ENCODE measurements around the gene AGXT.

AGXT gene

GRCh38 chr2:240894836-240895558 lies 26.4 kb downstream of the AGXT start:
- no peaks in the 10 kb centered on the region for H3K9me3 Mint-ChIP-seq (ENCODE audit: low read depth)
- no peaks in the 10 kb centered on the region for H3K27me3 Mint-ChIP-seq
- no peaks in the 10 kb centered on the region for H3K36me3 Mint-ChIP-seq
- no peak overlapping the region for H3K4me3 Mint-ChIP-seq
- H3K27ac Mint-ChIP-seq, result no peak overlapping the region
- peaks cover 4% of the 10 kb centered on the region for H3K4me1 Mint-ChIP-seq (ENCODE audit: low read depth)

GRCh38 chr2:240895656-240896388 lies 27.2 kb downstream of the AGXT start, which contains the start of gene MAB21L4:
Gene MAB21L4 (minus strand): TSS chr2:240896156. CDS start chr2:240895997, 159 bp downstream.
- Mint-ChIP-seq H3K27ac (no peak within 1 kb of the TSS), H3K36me3 (no peaks in the 10 kb centered on the region), H3K27me3 (no peaks in the 10 kb centered on the region), H3K4me1 (ENCODE audit: low read depth) (peaks cover 4% of the 10 kb centered on the region), H3K9me3 (ENCODE audit: low read depth) (no peaks in the 10 kb centered on the region), H3K4me3 (no peak within 1 kb of the TSS)

GRCh38 chr2:240896394-240896793 lies 27.8 kb downstream of the AGXT start:
- no peaks in the 10 kb centered on the region for H3K27me3 Mint-ChIP-seq
- H3K4me1 Mint-ChIP-seq (ENCODE audit: low read depth), result peaks cover 4% of the 10 kb centered on the region
- H3K27ac Mint-ChIP-seq, result no peak overlapping the region
- no peak overlapping the region for H3K4me3 Mint-ChIP-seq
- no peaks in the 10 kb centered on the region for H3K9me3 Mint-ChIP-seq (ENCODE audit: low read depth)
- H3K36me3 Mint-ChIP-seq, result no peaks in the 10 kb centered on the region

GRCh38 chr2:240896871-240897692 lies 28.5 kb downstream of the AGXT start:
- no peaks in the 10 kb centered on the region for H3K27me3 Mint-ChIP-seq
- peaks cover 4% of the 10 kb centered on the region for H3K4me1 Mint-ChIP-seq (ENCODE audit: low read depth)
- no peak overlapping the region for H3K4me3 Mint-ChIP-seq
- no peak overlapping the region for H3K27ac Mint-ChIP-seq
- H3K36me3 Mint-ChIP-seq, result no peaks in the 10 kb centered on the region
- no peaks in the 10 kb centered on the region for H3K9me3 Mint-ChIP-seq (ENCODE audit: low read depth)

- Mint-ChIP-seq H3K27me3 (no peaks in the 10 kb centered on the region), H3K27ac (no peak overlapping the region), H3K36me3 (no peaks in the 10 kb centered on the region), H3K4me3 (no peak overlapping the region), H3K4me1 (ENCODE audit: low read depth) (peaks cover 4% of the 10 kb centered on the region), H3K9me3 (ENCODE audit: low read depth) (no peaks in the 10 kb centered on the region)
Measured at GRCh38 chr2:240898108-240898730, 29.6 kb downstream of the AGXT start.

- Mint-ChIP-seq H3K27ac (no peak overlapping the region), H3K9me3 (ENCODE audit: low read depth) (no peaks in the 10 kb centered on the region), H3K36me3 (no peaks in the 10 kb centered on the region), H3K4me1 (ENCODE audit: low read depth) (no peaks in the 10 kb centered on the region), H3K4me3 (no peak overlapping the region), H3K27me3 (no peaks in the 10 kb centered on the region)
Measured at GRCh38 chr2:240898731-240899467, 30.3 kb downstream of the AGXT start.

GRCh38 chr2:240899468-240899865 lies 30.8 kb downstream of the AGXT start:
- Mint-ChIP-seq H3K27ac (no peak overlapping the region), H3K36me3 (no peaks in the 10 kb centered on the region), H3K27me3 (no peaks in the 10 kb centered on the region), H3K9me3 (ENCODE audit: low read depth) (no peaks in the 10 kb centered on the region), H3K4me3 (no peak overlapping the region), H3K4me1 (ENCODE audit: low read depth) (no peaks in the 10 kb centered on the region)

- no peaks in the 10 kb centered on the region for H3K4me1 Mint-ChIP-seq (ENCODE audit: low read depth)
- no peak overlapping the region for H3K4me3 Mint-ChIP-seq
- no peaks in the 10 kb centered on the region for H3K27me3 Mint-ChIP-seq
- no peaks in the 10 kb centered on the region for H3K36me3 Mint-ChIP-seq
- H3K9me3 Mint-ChIP-seq (ENCODE audit: low read depth), result no peaks in the 10 kb centered on the region
- no peak overlapping the region for H3K27ac Mint-ChIP-seq
Measured at GRCh38 chr2:240900141-240900860, 31.7 kb downstream of the AGXT start.

GRCh38 chr2:240901986-240902614 lies 33.5 kb downstream of the AGXT start:
- H3K36me3 Mint-ChIP-seq, result no peaks in the 10 kb centered on the region
- no peaks in the 10 kb centered on the region for H3K9me3 Mint-ChIP-seq (ENCODE audit: low read depth)
- no peaks in the 10 kb centered on the region for H3K4me1 Mint-ChIP-seq (ENCODE audit: low read depth)
- H3K4me3 Mint-ChIP-seq, result no peak overlapping the region
- no peaks in the 10 kb centered on the region for H3K27me3 Mint-ChIP-seq
- H3K27ac Mint-ChIP-seq, result no peak overlapping the region

- Mint-ChIP-seq H3K4me3 (no peak overlapping the region), H3K4me1 (ENCODE audit: low read depth) (no peaks in the 10 kb centered on the region), H3K27ac (no peak overlapping the region), H3K36me3 (no peaks in the 10 kb centered on the region), H3K27me3 (no peaks in the 10 kb centered on the region), H3K9me3 (ENCODE audit: low read depth) (no peaks in the 10 kb centered on the region)
Measured at GRCh38 chr2:240902615-240903041, 34.0 kb downstream of the AGXT start.

- H3K27ac Mint-ChIP-seq, result no peak overlapping the region
- no peaks in the 10 kb centered on the region for H3K9me3 Mint-ChIP-seq (ENCODE audit: low read depth)
- no peaks in the 10 kb centered on the region for H3K4me1 Mint-ChIP-seq (ENCODE audit: low read depth)
- H3K27me3 Mint-ChIP-seq, result no peaks in the 10 kb centered on the region
- H3K36me3 Mint-ChIP-seq, result no peaks in the 10 kb centered on the region
- no peak overlapping the region for H3K4me3 Mint-ChIP-seq
Measured at GRCh38 chr2:240903191-240904060, 34.8 kb downstream of the AGXT start.

- Mint-ChIP-seq H3K4me3 (no peak overlapping the region), H3K36me3 (no peaks in the 10 kb centered on the region), H3K4me1 (ENCODE audit: low read depth) (no peaks in the 10 kb centered on the region), H3K9me3 (ENCODE audit: low read depth) (no peaks in the 10 kb centered on the region), H3K27ac (no peak overlapping the region), H3K27me3 (no peaks in the 10 kb centered on the region)
Measured at GRCh38 chr2:240904216-240905175, 35.9 kb downstream of the AGXT start.
